Stimulated activated CD4-positive, alpha-beta T cell treated with anti-CD3 and anti-CD28 coated beads, Interleukin-4, amount 100 ng/mL, for 48 hours (primary cell): Measurements from ENCODE around the gene AK8.

Experiments used
- DNase-seq, 2 donors: peaks; one replicate each; pipeline ENCODE4 v3.0.0-alpha.2; 2020; ENCODE audit warnings: low read depth in 2 of 2

Gene AK8

GRCh38 chr9:132798817-132799790 lies 79.0 kb downstream of the AK8 start:
- DNase-seq: no peak

DNA sequence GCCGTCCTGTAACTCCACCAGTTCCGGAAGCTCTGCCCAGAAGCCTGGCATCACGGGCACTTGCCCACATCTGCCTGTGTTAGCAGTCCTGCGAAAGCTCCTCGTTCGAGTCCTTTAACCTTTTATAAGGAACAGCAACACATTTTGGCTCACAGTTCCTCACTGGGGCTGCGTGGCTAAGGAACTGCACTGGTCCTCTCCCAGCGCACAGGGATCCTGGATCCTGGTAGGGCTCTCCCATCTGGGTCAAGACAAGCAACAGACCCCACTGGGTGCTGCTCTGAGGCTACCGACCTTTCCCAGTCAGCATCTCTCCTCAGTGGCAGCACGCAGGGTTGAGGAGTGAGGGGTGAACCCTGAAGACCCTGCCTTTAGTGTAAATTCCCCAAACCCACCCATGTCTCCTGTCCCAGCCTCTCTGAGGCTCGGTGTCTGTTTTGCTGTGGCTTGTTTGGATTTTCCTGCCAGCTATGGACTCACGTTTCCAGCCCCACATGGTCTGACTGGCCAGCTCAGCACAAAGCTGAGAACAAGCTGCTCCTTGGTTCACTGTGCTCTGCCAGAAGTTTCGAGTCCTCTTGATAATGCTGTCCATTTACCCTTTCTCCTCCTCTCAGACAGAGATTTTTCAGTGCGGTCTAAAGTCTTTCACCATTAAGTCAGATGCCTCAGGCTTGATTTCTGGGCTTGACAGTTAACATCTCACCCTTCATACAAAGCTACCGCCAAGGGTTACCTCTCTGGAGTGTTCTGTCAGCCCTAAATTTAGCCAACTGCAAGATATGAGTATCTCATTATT lies 80.0 kb downstream of the AK8 start:
- DNase-seq: no peak

DNA sequence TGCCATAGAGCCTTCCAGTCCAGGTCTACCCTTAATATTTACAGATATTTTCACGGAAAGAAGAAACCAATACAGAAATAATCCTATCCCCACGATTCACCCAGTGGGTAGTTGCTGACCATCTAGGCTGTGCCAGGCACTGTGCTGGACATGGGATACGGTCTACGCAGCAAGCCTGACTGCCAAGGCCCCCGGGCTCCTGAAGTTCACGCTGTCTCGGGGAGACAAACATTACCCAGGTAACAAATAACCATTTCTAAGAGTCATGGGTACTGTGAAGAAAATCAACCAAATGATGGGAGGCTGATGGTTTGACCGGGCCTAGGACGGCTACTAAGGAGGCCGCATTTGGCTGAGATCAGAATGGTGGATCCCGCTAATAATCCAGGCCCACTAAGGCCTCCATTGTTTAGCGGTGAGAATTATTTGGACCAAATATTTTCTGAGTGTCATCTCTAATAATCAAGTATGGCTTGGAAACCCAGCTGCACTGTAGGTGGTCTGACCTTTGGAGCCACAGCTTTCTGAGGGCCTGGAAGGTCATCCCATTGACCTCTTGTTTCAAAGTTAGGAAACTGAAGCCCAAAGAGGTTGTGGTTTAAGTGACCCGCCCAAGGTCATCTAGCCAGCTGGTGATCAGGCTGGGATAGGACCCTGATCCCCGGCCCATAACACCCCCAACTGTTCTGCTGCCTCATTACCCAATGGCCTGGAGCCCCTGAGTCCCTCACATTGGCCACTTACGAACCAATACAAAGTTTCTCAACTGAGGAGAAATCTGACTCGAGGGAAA lies 82.4 kb downstream of the AK8 start:
- no peak for DNase-seq

- no peak for DNase-seq
These were observed 83.2 kb downstream of the AK8 start for GRCh38 chr9:132794730-132795380.

DNA sequence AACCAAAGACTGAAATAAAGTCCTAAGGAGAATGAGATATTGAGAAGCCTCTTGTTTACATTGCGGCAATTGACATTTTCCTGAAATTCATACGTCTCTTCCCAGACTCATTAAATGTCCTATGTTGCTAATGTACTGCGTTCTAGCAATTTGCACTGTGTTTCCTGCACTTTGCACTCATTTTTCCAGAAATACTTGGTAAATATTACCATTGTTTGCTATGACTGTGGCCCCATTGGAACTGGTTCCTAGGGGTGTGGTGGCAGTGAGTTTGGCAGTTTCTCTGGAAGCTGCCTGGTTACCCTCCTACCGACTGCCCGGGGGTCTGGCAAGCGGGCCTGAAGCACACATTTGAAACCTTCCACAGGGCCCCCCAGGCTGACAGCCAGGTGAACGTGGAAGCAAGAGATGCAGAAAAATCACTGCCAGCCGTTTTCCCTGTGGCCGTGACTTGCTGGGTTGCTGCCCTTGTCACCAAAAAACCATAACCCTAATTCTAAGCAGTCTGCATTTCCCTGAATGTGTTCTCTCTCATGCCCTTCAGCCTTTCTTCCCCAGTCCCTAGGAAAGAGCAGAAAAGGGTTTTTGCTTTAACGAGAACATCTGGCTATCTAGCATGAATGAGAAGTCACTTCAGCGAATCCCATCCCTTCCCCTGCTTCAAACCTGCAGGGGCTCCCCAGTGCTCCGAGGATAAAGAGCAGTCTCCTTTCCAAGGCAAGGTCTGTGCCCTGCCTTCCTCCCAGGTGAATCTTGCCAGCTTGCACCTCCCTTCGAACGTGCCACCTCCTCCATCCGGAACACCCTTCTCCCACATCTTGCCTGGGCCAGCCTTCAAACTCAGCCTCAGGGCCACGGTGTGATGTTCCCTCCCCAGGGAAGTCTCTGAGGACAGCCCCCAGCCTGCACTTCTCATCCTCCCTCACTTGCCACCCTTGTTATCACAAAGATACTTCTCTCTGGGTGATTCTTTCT lies 84.2 kb downstream of the AK8 start:
- DNase-seq: no peak

GRCh38 chr9:132792547-132792946 lies 85.5 kb downstream of the AK8 start:
- no peak for DNase-seq

GRCh38 chr9:132791699-132792240 lies 86.3 kb downstream of the AK8 start:
- DNase-seq: no peak

DNA sequence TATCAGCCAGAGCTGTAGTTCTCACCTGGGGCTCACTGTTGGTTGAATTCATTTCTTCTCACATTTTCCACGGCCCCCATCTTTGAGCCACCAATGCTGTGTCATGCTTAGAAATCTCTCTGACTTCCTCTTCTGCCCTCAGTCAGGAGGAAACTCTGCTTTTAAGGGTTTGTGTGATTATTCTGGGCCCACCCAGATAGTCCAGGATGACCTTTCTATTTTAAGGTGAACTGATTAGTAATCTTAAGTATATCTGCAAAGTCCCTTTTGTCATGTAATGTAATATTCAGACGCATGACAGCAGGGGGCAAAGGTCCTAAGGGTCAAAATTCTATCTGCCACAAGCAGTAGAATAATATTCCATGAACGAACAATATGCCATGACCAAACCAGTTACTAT lies 88.4 kb downstream of the AK8 start:
- no peak for DNase-seq

GRCh38 chr9:132788378-132788777 lies 89.7 kb downstream of the AK8 start:
- no peak for DNase-seq

GRCh38 chr9:132787748-132788159 lies 90.3 kb downstream of the AK8 start:
- no peak for DNase-seq

- DNase-seq: no peak
These were observed 93.7 kb downstream of the AK8 start for GRCh38 chr9:132784286-132784830.

- DNase-seq: no peak
These were observed 95.1 kb downstream of the AK8 start for GRCh38 chr9:132783006-132783405.

DNA sequence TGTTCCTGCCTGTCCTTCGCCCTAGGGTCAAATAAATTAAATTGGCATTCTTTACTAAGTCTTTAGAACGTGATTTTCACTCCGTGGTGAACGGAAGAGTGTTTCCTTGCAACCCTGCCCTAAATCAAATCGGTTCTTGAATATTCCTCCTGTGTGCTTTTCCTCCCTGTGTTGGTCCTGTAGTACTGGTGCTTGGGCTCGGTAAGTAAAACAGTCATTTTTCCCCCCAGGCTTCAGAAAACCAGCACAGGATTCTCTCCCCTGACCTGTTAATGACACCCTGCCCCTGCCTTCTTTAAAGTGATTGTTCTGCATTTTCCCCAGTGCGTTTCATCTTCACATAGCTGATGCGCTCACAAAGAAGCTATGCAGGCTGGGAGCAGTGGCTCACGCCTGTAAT lies 96.0 kb downstream of the AK8 start:
- no peak for DNase-seq

DNA sequence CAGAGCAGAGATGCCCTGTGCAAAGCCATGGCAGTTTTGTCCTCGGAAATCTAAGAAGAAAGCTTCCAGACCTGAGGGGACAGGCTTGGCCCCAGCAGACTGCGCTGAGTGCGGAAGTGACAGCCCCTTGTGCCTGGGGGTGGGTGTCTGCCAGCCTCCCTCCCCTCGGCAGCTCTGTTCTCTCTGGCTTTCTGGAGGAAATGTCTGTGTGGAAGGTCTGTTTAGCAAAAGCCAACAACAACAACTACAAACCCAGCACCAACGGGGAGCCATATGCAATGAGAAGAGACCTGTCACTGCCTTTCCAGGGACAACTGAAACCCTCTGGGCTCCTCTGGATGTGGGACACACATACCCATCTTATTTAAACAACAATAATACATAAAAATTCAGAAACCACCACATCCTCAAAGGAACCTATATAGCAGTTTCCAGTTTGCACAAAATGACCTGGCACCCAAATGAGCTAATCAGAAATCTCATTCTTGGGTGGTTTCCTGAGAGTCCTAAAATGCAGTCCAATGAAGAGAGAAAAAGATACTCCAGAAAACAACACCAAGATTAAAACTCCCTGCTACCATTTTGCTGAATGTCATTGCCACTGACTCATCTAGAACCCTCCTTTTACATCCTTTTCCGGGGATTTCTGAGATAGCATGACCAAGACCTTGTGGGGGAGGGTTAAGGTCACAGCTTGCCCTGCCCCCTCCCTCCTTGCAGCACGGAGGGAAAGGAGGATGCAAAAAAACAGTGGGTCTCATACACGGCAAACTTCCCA lies 97.7 kb downstream of the AK8 start:
- DNase-seq: no peak

DNA sequence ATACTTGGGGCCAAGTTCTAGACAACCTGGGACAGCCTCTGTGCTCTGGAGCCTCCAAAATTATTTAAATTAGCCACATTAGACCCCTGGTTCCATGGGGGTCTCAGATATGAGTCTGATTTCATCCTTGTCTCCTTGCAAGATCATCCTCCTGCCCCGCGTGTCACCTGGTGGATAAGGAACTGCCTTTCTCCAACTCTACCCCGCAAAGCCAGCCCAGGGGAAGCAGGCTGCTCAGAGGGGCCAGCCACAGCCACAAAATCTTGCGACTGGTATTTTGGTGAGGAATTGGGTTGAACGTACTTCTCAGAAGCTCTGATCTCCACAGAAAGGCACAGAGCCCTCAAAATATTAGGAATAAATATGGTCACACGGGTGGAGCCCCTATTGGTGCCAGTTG lies 101.2 kb downstream of the AK8 start:
- no peak for DNase-seq

- DNase-seq: no peak
These were observed 101.8 kb downstream of the AK8 start for GRCh38 chr9:132776268-132776667.

- DNase-seq: no peak
These were observed 102.4 kb downstream of the AK8 start for GRCh38 chr9:132775720-132776119.

DNA sequence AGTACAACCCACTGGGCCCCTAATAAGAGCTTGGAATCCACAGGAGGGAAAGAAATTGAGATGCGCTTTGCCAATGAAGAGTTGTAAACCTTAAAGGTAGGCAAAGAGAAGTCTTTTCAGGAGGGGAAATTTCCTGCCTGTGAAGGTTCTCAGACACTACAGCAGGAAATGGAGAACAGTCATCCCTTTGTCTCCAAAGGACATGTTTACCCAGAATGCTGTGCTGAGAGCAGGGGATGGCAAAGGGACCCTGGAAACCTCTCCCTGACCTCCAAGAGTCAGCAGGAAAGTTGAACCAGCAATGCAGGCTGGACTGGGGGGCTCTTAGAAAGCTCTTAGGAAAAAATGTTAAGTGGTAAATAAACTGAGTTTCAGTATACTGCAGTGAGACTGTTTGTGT lies 103.2 kb downstream of the AK8 start:
- no peak for DNase-seq

DNA sequence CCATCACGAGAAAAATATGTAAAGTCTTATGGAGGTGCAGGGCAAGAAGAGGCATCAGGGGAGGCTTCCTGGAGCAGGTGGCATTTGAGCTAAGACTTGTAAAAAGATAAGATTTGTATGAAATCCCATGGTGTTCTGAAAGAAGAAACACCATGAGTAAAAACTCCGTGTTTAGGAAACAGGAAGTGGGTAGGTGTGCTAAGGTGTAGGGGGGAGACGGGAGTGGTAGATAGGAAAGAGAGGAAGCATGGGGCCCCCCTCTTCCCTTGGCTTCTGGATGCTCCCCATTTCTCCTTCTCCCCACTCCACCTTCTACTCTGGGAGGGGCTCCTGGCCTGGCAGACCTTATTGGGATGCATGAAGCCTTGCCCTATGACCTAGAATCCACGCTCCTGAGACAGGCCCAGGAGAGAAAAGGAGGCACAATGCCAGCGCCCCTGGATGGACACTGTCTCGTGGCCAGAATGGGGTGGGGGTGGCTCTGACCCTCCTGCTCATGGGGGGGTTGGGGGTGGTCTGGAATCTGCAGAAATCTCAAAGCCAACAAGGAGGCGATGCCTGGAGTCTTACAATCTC lies 104.2 kb downstream of the AK8 start:
- no peak for DNase-seq
